ENCODE data around the gene CAMK2G.

DNA sequence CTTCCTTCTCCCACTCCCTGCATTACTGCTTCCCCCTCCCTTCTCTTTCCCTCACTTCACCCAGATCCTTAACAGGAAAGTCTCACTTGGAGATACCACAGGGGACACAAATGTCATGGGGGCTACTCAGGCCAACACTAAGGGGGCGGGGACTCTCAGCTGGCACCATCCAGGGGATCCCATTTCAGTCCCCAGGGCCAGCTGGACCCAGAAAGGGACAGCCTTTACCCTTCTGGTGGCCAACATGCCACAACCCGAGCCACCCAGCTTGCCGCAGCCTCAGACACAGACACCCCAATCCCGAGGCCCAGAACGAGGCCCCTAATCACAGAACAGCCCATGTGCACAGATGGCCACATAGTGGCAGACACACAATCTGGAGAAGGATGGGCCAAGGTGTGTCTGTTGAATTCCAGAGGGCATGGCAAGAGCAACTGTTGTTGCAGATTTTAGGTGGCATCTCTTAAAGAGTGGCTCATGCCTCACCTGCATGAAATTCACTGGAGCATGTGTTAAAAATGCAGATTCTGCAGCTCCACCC, 5.6 kb downstream of the CAMK2G start:
- TF ChIP-seq, protein P1, sequence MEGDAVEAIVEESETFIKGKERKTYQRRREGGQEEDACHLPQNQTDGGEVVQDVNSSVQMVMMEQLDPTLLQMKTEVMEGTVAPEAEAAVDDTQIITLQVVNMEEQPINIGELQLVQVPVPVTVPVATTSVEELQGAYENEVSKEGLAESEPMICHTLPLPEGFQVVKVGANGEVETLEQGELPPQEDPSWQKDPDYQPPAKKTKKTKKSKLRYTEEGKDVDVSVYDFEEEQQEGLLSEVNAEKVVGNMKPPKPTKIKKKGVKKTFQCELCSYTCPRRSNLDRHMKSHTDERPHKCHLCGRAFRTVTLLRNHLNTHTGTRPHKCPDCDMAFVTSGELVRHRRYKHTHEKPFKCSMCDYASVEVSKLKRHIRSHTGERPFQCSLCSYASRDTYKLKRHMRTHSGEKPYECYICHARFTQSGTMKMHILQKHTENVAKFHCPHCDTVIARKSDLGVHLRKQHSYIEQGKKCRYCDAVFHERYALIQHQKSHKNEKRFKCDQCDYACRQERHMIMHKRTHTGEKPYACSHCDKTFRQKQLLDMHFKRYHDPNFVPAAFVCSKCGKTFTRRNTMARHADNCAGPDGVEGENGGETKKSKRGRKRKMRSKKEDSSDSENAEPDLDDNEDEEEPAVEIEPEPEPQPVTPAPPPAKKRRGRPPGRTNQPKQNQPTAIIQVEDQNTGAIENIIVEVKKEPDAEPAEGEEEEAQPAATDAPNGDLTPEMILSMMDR (conservative IDR thresholded peaks at IDR 0.05 in 1 of 2, IDR thresholded peaks at IDR 0.05 in 1 of 2; ENCODE audit: extremely low read depth in 1 of 2, insufficient read depth in 1 of 2, low read depth in 1 of 2, low read length in 2 of 2), result no peak
- TF ChIP-seq EZH2 (IDR thresholded peaks at IDR 0.05; ENCODE audit: borderline replicate concordance, low read length), result no peak
